ENCODE data around the gene PRDM16.

Gene PRDM16

DNA sequence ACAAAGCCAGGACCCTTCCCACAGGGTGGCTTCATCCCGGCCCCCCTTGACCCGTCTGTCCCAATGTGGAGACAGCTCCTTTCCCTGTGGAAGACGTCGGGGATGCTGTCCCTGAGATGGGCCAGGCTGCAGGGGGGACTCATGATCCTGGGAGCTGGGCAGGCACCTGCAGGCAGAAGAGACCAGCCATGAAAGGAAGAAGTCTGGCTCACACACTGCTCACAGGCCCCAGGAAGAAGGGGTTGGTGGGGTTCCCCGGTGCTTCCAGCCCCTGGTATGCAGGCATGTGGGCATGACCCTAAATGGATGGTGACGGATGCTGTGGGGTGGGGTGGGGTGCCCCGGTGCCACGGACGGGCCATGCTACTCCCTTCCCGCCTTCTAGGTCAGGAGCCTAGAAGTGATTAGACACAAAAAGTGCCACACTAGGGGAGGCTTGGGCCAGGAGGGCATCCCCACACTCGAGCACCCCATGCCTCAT lies 39.5 kb upstream of the PRDM16 start:
- H3K27me3 Mint-ChIP-seq: peaks cover 22% of the 10 kb centered on the region
- no peak overlapping the region for H3K4me3 Mint-ChIP-seq
- no peaks in the 10 kb centered on the region for H3K9me3 Mint-ChIP-seq
- no peaks in the 10 kb centered on the region for H3K4me1 Mint-ChIP-seq
- H3K27ac Mint-ChIP-seq: no peak overlapping the region
- H3K36me3 Mint-ChIP-seq: no peaks in the 10 kb centered on the region
- ATAC-seq: no peak

DNA sequence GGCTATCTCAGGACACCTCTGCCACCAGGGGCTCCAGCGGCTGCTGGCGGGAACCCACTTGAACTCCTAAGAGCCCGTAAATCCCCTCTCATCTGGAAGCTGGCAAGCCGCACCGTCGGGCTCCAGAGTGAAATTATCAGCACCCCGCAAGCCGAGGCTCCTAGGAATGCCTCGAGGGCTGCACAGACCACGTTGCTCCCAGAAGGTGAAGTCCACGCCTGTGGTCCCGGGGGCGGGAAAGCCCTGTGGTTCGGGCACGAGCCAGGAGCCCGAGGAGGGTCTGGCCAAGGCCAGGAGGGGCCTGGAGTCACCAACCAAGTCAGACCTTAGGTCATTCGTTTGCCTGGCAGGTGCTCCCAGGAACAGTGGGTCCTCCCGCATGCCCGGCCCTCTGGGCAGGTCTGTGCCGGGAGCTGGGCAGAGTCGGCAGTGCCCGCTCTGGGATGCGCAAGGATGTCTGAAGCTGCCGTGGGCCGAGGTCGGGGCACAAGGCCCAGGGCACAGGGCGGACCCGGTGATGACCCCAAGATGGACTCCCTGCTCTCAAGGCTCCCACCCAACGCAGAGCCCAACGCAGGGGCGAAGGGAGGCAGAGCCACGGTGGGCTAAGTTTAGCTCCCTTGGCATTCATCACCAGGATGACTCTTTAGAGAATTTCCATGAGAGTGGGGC lies 38.9 kb upstream of the PRDM16 start:
- H3K27ac Mint-ChIP-seq: no peak overlapping the region
- H3K4me3 Mint-ChIP-seq: no peak overlapping the region
- no peaks in the 10 kb centered on the region for H3K9me3 Mint-ChIP-seq
- H3K36me3 Mint-ChIP-seq: no peaks in the 10 kb centered on the region
- ATAC-seq: no peak
- H3K27me3 Mint-ChIP-seq: peaks cover 22% of the 10 kb centered on the region
- H3K4me1 Mint-ChIP-seq: no peaks in the 10 kb centered on the region

DNA sequence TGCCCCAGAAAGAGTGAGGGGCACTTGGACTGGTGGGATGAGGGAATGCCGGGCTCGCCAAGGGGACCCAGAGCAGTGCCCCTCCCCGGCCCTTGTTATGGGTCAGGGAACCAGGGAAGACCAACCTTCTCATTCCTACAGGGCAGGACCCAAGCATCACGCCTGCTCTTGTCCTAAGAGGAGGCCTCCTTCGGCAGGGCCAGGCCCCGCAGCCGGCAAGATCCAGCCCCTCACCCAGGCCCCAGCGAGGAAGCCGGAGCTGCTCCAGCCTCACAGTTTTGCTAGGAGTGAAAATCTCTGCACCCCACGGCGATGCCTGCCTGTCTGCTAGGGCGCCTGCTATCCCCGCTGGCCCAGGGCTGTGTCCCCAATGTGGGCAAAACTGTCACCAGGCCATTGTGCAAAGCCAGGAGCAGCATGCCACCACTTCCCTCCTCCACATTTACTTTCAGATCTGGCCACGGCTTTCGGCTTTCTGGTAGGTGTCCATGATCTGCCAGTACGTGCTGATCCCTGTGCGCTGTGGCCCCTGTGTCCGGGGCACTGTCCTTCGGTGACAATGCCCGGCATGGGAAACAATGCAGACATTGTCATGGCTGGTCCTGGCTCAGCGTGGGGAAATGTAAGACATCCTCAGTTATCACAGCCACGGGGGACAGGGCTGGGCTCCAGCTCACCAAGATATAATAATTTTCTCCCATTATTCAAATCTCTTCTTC lies 38.2 kb upstream of the PRDM16 start:
- Mint-ChIP-seq H3K4me1 (no peaks in the 10 kb centered on the region), H3K27me3 (peaks cover 22% of the 10 kb centered on the region), H3K4me3 (no peak overlapping the region), H3K27ac (no peak overlapping the region), H3K36me3 (no peaks in the 10 kb centered on the region), H3K9me3 (no peaks in the 10 kb centered on the region)
- no peak for ATAC-seq

DNA sequence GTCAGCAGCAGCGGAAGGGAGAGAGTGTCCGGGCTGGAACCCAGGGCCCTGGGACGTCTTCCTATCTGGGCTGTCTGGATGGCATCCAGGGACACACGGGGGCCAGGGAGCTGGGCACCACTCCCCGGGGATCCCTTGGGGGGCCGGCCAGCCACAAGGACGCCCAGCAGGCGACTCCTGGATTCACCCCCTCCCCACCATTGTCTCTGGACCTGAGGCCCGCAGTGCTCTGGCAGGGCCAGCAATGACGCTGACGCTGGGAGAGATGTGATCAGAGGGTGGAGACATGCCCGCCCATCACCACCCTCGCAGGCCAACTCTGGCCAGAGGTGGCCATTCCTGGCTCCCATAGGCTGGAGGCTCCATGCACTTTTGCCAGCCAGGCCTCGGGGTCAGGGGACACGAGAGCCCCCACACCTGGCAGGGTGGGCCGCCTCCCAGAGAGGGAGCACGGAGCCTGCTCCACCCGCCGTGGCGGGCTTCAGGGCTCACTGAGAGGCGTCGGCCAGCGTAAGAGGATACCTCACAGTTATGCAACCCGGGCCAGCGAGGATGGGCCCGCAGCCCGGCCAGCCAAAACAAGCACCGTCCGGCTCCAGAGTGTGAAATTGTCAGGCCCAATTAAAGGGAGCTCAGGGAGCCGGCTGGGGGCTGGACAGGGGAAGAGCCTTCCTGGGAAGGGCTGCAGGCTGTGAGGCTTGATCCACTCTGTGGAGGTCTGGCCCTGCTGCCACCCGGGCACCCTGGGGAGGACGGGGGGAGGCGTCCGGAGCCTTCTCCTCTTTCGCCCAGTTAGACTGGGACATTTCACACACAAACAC lies 37.4 kb upstream of the PRDM16 start:
- peak; percentile 6 for ATAC-seq
- Mint-ChIP-seq H3K4me1 (no peaks in the 10 kb centered on the region), H3K27ac (no peak overlapping the region), H3K27me3 (peaks cover 22% of the 10 kb centered on the region), H3K4me3 (no peak overlapping the region), H3K36me3 (no peaks in the 10 kb centered on the region), H3K9me3 (no peaks in the 10 kb centered on the region)

DNA sequence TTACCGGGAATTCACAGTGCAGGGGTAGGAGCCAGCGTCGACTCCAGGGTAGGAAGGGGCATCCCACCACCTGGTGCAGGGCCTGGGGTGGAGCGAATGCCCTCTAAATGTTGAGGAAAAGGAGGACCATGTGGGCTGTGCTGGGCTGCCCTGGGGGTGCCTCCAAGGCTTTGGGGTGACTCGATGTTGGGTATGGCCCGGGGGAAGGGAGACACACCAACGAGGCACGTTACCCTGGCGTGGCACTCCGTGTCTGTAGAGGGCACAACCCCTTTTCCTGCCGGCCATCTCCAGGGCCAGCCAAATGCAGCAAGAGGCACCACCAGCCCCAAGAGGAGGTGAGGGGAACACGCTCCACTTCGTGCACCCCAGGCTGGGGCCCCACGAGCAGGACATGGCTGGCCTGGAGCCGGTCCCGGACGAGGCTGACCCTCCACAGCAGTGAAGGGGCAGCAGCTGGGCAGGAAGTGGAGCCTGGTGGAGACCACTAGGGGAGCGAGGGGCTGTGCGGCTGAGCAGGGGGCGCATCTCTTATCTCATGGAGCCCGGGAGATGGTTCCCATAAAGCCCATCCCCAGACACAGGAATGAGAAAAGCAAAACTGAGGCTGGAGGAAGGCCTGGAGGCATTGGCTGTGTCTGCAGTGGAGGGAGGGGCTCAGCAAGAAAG lies 36.5 kb upstream of the PRDM16 start:
- H3K4me3 Mint-ChIP-seq: no peak overlapping the region
- no peaks in the 10 kb centered on the region for H3K9me3 Mint-ChIP-seq
- ATAC-seq: no peak
- H3K27ac Mint-ChIP-seq: no peak overlapping the region
- H3K36me3 Mint-ChIP-seq: no peaks in the 10 kb centered on the region
- no peaks in the 10 kb centered on the region for H3K4me1 Mint-ChIP-seq
- peaks cover 22% of the 10 kb centered on the region for H3K27me3 Mint-ChIP-seq

DNA sequence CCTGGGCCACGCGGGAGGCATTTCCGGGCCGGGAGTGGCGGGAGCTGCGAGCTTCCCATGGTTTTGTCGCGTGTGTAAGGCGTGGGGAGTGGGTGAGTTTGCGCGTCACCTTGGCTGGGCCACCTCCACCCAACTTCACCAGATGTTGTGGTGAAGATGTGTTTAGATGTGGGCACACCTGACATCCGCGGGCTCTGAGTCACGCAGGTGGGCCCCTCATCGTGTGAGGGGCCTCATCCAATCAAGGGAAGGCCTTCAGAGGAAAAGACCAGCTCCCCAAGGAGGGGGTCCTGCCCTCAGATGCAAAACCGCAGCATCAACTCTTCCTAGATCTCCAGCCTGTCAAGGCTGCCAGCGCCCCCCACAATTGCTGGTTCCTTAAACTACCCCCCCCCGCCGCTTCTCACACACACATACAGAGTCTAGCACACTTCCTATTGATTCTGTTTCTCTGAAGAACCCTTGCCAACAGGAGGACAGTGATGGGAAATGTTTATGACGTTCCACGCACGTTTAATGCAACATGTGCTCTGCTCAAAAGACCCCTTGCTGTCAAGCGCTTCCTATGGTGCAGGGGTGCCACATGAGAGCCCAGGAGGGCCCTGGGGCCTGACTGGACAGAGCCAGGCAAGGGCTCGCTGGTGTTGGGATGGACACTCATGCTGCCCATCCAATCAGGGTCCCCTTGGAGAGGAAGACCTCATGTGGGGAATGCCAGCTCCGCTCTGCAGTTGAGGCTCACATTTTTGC lies 35.8 kb upstream of the PRDM16 start:
- Mint-ChIP-seq H3K4me1 (no peaks in the 10 kb centered on the region), H3K9me3 (no peaks in the 10 kb centered on the region), H3K27ac (no peak overlapping the region), H3K4me3 (no peak overlapping the region), H3K27me3 (peaks cover 22% of the 10 kb centered on the region), H3K36me3 (no peaks in the 10 kb centered on the region)
- no peak for ATAC-seq

DNA sequence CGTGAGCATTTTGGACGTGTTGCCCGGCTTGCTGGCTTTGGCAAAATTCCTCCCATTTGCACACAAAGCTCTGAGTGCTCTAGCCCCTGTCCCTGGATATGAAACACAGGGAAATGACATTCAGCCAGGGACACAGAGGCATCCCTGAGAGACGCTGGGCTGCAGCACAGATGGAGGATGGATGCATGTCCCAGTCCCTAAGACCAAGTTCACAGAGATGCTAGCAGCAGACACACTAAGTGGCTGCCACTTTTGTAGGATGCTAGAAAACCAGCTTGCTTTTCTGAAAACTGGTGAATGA lies 35.3 kb upstream of the PRDM16 start:
- Mint-ChIP-seq H3K36me3 (no peaks in the 10 kb centered on the region), H3K4me1 (no peaks in the 10 kb centered on the region), H3K27ac (no peak overlapping the region), H3K27me3 (peaks cover 22% of the 10 kb centered on the region), H3K4me3 (no peak overlapping the region), H3K9me3 (no peaks in the 10 kb centered on the region)
- no peak for ATAC-seq

DNA sequence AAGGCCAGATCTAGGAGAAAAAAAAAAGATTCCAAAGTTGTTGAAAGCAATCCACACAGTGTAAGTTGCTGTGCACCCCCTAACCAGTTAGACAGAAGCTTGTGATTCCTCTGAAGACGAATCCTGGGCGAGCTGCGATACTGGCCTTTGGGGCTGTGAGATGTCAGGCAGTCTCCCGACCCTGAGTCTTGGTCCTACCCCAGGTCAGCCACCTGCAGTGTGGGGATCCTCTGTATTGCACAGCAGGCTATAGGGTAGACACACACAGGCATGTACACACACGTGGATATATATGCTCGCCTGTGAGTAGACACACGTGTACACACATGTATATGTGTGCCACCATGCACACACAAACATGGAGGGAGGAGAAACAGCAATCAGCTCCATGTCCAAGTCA lies 34.8 kb upstream of the PRDM16 start:
- H3K4me3 Mint-ChIP-seq: no peak overlapping the region
- no peaks in the 10 kb centered on the region for H3K4me1 Mint-ChIP-seq
- no peaks in the 10 kb centered on the region for H3K36me3 Mint-ChIP-seq
- no peak overlapping the region for H3K27ac Mint-ChIP-seq
- ATAC-seq: no peak
- peaks cover 22% of the 10 kb centered on the region for H3K27me3 Mint-ChIP-seq
- no peaks in the 10 kb centered on the region for H3K9me3 Mint-ChIP-seq

DNA sequence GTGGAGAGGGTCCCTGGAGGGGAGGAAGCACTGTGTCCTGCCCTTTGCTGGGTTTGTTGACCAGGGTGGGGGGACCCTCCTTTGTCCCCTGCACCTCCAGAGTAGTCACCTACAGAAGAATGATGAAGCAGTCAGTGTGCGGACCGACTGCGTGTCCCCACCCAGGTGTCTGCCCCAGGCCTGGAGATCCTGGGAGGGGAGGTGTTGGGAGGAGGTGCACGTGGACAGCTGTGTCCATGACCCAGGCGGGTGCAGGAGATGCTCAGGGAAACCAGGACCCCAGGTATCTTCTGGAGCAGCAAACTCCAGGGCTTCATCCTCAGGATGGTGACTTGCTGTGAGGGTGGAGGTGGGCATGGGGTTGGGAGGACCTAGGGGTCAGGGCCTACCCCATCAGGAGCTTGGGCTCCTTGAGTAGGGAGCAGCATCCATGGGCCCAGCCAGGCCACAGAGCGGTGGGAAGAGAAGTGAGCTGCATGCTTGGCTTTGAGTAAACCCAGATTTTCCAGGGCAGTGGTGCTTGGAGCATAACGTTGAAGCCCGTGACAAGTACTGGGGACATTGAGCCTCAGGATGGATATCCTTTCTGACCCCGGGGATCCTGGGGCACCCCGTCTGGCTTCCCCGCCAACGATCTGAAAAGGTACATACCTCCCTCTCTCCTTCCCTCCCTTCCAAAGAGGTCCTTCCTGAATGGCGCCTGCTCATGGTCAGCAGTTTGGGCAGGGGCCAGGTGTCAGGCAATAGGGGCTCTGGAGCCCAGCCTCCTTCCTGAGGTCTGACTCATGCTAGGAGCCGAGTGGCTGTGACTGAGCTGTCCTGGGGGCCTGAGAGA lies 34.1 kb upstream of the PRDM16 start:
- H3K27ac Mint-ChIP-seq: no peak overlapping the region
- H3K36me3 Mint-ChIP-seq: no peaks in the 10 kb centered on the region
- H3K4me3 Mint-ChIP-seq: no peak overlapping the region
- H3K27me3 Mint-ChIP-seq: peaks cover 22% of the 10 kb centered on the region
- no peak for ATAC-seq
- no peaks in the 10 kb centered on the region for H3K9me3 Mint-ChIP-seq
- no peaks in the 10 kb centered on the region for H3K4me1 Mint-ChIP-seq

DNA sequence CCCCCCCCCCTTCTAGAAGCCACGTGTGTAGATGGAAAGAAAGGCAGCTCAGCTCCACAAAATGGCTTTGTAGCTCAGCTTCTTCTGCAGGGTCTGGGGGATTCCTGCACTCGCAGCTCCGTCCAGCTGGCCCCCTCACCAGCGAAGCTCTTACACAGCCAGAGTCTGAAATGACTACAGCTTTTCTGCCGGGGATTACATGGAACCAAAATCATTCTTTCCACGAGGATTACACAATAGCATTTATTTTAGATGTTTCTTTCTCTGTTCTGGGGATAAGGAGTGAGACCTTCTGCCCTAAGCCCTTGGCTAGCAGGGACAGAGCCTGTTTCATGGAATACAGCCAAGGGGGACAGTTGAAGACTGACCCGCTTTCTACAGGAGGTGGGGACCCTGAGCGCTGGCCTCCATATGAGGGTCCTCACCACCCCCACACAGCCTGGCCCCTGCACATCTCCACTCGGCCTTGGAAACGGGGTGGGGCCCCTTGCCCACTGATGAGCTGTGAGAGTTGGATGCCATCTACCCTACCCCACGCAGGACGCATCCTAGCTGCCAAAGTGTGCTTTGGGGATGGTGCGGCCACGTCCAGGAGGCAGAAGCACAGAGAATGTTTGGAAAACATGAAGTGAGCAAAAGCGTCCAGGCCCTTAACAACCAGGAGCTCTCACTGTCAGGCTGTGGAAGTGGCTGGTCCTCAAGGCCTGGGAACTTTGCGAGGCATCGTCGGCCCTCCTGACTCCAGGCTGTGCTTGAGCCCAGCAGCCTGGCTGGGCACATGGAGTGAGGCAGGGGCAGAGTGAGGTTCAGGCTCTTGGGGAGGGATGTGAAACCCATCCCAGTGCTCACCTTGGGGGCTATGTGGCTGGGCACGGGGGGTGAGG lies 33.2 kb upstream of the PRDM16 start:
- Mint-ChIP-seq H3K36me3 (no peaks in the 10 kb centered on the region), H3K4me3 (no peak overlapping the region), H3K4me1 (no peaks in the 10 kb centered on the region), H3K27ac (no peak overlapping the region), H3K9me3 (no peaks in the 10 kb centered on the region), H3K27me3 (peaks cover 21% of the 10 kb centered on the region)
- no peak for ATAC-seq

DNA sequence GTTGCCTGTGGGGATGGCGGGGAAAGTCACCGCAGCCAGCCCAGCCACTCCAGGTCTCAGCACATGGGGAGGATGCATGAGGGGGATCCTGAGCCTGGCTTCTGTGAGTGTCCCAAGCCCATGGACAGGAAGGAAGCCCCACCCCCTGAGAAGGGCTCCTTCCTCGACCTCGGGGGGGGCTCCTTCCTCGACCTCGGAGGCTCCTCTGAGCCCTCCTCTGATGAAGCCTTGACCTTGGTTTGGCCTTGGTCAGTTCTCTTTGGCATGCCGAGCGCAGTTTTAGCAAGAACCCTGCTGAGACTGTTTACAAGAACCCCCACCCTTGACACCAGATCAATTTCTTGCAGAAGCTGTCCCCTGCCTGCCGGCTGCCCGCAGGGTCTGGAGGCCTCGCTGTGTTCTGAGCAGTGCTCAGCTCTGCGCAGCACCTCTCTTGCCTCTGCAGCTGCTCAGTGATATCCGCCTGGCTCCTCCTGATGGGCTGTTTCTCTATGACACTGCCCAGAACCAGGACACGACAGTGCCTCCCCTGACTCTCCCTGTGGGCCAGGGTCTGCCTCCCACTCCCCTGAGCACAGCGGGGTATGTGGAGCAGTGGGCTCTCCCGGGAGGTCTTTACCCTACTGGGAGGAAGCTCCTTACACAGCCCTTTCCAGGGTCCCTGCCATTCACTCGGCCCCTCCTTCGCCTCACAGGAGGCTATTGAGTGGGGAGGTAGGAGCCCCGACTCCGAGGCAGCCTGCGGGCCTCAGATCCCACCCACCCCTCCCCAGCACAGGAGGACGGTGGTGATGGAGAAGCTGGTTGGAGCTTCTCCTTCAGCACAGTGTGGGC lies 32.3 kb upstream of the PRDM16 start:
- Mint-ChIP-seq H3K27ac (no peak overlapping the region), H3K9me3 (no peaks in the 10 kb centered on the region)
- no peak for ATAC-seq

DNA sequence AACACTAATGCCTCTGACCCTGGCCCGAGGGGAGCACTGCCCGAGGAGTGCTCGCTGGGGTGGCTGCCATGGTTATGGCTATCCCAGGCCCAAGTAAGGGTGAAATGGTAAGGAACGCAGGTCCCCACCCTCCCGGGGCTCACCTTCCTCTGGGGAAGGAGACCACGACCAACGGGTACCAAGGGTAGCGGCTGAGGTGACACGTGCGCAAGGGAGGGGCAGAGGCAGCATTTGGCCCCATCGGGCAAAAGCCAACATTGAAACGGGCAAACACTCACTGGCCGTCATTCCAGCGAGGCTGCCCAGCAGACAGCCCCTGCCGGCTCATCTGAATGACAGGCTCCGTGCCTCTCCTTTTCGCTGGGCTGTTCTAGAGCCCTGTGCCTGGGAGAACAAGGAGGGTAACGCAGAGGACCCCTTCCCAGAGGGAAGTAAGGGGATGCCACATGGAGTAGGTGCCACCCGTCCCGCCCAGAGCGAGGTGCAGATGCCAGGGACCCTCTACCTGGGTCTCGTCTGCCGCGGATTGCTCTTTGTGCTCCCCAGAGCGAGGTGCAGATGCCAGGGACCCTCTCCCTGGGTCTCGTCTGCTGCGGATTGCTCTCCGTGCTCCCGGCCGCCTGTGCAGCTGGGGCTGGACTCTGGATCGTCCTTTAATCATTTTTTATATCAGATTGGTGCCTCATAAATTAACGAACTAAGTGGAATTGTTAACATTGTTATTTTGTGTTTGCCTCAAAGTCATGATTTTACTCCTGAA lies 31.5 kb upstream of the PRDM16 start:
- H3K9me3 Mint-ChIP-seq: no peaks in the 10 kb centered on the region
- H3K36me3 Mint-ChIP-seq: no peaks in the 10 kb centered on the region
- no peaks in the 10 kb centered on the region for H3K4me1 Mint-ChIP-seq

More for the DNA sequence above, 32.3 kb upstream of the PRDM16 start:
- Mint-ChIP-seq H3K4me1 (no peaks in the 10 kb centered on the region), H3K36me3 (no peaks in the 10 kb centered on the region), H3K4me3 (no peak overlapping the region), H3K27me3 (peaks cover 12% of the 10 kb centered on the region)

More for the DNA sequence above, 31.5 kb upstream of the PRDM16 start:
- no peak for ATAC-seq
- Mint-ChIP-seq H3K4me3 (no peak overlapping the region), H3K27ac (no peak overlapping the region), H3K27me3 (peaks cover 5% of the 10 kb centered on the region)

Data from stimulated activated memory B cell treated with anti-CD40 and anti-IgM and Interleukin-4, amounts not matched to agents 10 μg/mL and 1 μg/mL and 100 μg/mL, for 72 hours (primary cell).